Fibroblast of skin of back (primary cell): ENCODE measurements around the gene CASZ1.

ENCODE experiments used
- DNase-seq: peaks from one replicate; pipeline ENCODE4 v3.0.0-alpha.2; 2013

CASZ1 gene

DNA sequence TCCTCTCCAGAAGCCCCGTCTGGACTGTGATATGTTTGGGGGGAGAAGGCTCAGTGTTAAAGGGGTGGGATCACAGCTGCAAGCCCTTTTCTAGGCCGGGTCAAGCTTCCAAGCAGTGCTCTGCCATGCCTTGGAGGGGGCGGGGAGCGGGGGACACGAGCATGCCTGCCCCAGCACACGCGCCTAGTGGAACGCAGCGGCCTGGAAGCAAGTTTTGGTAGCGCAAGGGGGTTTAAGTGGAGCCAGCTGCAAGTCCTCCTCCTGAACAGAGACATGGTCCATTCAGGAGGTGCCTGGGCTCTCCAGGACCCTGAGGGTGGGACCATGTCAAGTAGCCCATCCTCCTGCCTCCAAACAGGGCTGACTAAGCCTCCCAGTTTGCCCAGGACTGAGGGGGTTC is 112.2 kb downstream of the CASZ1 start:
- DNase-seq = no peak

DNA sequence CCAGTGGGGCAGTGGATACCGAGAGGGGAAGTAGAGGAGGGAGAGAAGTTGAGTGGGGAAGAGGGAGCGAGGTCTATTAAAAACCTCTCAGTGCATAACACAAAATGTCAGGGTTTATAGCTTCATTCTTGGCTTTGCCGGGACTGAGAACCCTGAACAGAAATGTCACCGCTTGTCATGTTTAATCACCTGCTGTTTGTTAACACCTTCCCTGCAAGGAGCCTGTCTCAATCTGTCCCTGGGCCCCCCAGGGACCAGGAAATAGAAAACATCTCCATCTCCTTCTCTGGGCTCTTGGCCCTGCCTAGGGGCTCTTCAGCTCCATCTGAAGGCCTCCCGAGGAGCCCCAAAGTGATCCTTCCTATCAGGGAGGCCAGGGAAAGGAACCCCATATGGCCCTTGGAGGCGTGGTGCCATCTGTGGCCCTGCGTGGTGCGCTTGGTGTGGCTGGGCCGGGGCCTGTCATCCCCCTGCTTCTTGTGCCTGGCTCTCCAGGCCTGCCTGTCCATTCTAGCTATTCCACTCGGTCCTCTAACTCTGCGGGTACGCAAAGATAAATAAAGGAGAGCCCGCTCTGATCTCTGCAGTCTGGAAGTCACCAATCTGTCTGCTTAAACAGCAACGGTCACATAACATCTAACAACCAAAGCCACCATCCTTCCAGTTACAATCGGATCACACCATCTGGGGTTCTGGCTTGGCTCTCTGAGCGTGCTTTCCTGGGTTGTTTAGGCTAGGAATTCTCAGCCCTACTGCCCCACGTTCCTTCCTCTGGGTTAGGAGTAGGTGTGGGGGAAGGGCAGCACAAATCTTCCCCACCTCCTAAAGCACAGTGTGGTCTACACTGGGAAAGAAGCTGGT is 113.8 kb downstream of the CASZ1 start:
- no peak for DNase-seq

- DNase-seq = no peak
Observed at GRCh38 chr1:10682108-10682445, 114.4 kb downstream of the CASZ1 start.

- no peak for DNase-seq
Observed at GRCh38 chr1:10681296-10682107, 114.9 kb downstream of the CASZ1 start.

- DNase-seq = no peak
Observed at GRCh38 chr1:10680487-10680886, 116.0 kb downstream of the CASZ1 start.

GRCh38 chr1:10679496-10680220 is 116.8 kb downstream of the CASZ1 start:
- peak; percentile 82 for DNase-seq

DNA sequence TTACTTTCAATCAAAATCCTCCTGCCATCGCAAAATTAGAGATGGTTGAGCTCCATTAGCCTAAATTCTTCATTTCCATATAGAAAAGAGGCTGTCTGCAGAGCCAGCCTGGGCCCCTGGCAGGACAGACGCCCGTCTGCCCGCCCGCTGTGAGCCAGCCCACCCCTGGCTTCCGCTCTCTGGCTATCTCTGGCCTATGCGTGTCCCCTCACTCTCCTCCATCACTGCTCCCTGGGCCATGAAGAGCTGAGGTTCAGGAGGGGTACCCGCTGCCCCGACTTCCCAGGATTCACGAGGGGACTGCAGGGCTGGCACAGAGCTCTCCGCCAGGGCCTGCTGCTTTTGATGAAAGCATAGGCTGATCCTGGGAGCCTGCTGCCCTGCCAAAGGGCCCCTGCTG is 117.6 kb downstream of the CASZ1 start:
- no peak for DNase-seq

GRCh38 chr1:10678402-10678801 is 118.0 kb downstream of the CASZ1 start:
- DNase-seq = no peak

DNA sequence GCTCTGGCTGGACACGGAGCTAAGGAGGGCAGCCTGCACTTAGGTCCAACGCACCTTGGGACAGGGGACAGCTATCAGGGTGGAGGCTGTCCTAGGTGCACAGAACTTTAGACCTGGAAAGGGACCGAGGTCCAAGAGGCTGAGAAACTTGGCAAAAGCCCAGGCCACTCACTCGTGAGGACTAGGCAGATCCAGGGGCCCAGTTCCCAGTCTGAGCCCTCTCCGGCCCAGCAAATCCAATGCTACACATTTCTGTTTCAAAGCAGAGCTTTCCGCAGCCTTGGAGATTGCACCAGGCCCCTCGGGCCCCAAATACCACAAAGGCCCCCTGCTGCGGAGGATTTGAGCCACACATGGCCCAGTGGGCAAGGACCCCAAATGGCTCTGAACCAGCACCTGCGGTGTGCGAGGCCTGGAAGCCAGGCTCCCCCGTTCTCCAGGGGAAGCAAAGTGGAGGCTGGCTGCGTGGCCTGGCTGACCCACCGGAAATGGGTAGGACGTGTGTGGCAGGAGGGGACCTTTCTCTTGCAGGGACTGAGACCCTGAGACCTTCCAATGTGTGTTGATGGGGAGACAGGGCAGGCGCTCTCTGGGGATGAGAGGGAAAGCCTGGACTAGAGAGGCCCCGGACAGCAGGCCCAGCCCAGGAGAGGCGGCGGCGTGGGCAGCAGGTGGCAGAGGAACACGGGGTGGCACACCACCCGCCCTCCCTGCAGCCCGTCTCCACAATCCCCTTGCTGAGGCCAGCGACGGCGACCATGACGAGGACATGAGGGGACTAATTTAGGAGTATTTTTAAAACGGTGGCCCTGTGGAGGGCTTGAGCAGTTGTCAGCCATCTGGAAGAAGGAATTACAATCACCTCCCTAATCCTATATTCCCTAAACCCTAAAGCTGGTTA is 118.7 kb downstream of the CASZ1 start:
- no peak for DNase-seq

- DNase-seq = no peak
Observed at GRCh38 chr1:10676963-10677362, 119.5 kb downstream of the CASZ1 start.

GRCh38 chr1:10675813-10676212 is 120.6 kb downstream of the CASZ1 start:
- no peak for DNase-seq

- peak; percentile 20 for DNase-seq
Observed at GRCh38 chr1:10674700-10675609, 121.5 kb downstream of the CASZ1 start.

DNA sequence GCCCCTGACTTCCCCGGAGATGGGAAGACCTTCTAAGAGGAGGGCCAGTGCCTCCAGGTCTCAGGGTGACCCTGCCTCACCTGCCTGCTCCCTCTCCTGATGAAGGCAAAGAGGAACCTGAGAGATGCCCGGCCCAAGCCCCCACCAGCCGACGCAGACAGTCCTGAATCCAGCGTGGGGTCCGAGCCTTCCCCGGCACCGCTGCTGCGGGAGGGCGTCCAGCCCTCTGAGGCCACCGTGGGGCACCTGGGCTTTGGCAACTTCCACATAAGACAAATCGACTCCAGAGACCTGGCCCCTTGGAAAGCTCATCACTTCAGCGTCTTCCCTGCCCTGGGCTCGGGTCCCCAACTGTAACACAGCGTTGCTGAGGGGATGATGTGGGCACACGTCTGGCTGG is 122.2 kb downstream of the CASZ1 start:
- no peak for DNase-seq

GRCh38 chr1:10673109-10673711 is 123.2 kb downstream of the CASZ1 start:
- DNase-seq = no peak

GRCh38 chr1:10672343-10673050 is 123.9 kb downstream of the CASZ1 start:
- no peak for DNase-seq

- no peak for DNase-seq
Observed at GRCh38 chr1:10671622-10672342, 124.7 kb downstream of the CASZ1 start.

DNA sequence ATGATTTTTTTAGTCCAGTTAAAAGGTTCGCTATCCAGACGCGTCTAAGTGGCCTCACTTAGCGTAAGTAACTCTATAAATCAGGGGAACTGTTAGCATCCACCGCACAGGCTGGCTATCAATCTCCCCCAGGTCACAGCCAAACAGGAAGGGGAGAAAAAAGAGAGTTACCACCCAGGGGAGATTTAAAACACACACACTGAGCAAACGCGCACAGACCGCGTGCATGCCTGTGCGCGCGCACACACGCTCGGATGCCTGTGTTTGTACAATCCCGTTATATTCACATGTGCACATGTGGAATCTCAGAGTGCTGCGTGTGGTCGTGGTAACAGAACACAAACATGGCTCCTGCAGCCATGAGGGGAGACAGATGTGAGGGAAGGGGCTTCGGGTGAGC is 125.4 kb downstream of the CASZ1 start:
- no peak for DNase-seq

DNA sequence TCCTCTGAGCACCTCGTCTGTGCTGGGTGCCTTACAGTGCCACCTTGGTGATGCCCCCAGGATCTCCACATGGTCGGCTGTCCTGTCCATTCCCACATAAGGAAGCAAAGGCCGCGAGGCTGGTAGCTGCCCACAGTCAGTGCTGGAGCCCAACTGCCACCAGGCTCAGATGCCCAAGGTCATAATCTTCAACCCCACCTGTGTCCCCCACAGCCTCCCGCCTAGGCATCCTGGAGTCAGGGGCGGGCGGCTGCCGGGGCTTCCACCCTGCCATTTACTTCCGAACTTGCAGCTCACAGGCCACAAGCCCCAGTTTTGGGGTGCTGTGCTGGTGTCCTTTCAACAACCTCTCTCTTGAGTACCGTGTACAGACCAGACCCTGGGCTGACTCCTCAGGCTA is 126.3 kb downstream of the CASZ1 start:
- DNase-seq = no peak

- no peak for DNase-seq
Observed at GRCh38 chr1:10669570-10669969, 126.9 kb downstream of the CASZ1 start.
